Smooth muscle cell of the brain vasculature (primary cell): ENCODE results near the gene HSF2BP.
A peak's percentile ranks its signal among the peaks of the same experiment; 100 is the strongest.
"Not testable (repeated sequence)": the region's sequence is repeated elsewhere in the genome, so short reads cannot be mapped to it uniquely, and the experiment has no call there.

Experiments
- DNase-seq: peaks from one replicate; pipeline ENCODE4 v3.0.0-alpha.2; 2012; ENCODE audit warnings: low read depth, low spot score

The HSF2BP gene

GRCh38 chr21:43651926-43652325 lies 7.4 kb downstream of the HSF2BP start:
- not testable (repeated sequence) for DNase-seq

- DNase-seq: no peak
Measured at GRCh38 chr21:43648171-43648570, 11.1 kb downstream of the HSF2BP start.

DNA sequence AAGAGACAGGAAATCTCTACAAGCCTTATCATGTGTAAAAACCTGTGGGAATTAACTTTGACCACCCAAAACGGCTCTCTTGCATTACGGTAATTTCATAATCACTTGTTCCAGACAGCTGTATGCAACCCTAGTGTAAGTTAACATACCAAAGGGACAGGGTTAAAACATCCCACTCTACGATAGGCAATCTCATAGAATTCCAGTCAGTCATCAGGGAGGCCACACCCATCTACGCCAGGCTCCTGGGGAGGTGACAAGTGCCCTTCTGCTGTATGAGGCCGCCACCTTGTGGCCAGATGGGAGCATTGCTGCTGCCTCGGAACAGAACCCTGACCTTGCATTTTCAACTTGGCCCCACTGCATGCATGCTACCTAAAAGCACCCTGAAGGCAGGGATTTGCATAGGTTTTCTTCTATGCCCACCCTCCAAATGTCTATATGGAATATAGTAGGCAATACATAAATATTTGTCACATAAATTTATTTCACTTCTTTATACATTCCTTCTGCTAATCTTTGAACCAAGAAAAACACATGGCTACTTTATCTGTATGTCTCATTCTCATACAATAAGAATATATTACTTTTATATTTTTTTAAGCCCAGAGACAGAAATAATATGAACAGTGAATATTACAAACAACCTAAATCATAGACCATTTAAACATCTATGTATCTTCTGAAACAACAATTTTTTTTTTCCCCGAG lies 12.6 kb downstream of the HSF2BP start:
- DNase-seq: peak; percentile 74

DNA sequence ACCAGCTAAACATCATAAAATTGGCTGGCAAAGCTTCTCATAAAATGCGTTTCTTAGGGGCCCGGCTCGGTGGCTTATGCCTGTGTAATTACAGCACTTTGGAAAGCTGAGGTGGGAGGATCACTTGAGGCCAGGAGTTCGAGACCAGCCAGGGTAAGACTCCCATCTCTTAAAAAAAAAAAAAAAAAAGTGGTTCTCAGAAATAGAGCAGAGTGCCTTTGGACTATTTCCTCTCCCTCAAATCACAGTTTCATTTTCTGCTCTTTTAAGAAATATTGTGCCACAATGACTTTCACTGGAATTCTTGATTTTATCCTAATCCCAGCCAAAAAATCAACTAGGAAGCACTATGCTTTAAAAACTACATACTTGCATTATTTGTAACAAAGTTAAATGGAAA lies 13.3 kb downstream of the HSF2BP start:
- no peak for DNase-seq

GRCh38 chr21:43645136-43645891 lies 14.0 kb downstream of the HSF2BP start:
- peak; percentile 54 for DNase-seq

DNA sequence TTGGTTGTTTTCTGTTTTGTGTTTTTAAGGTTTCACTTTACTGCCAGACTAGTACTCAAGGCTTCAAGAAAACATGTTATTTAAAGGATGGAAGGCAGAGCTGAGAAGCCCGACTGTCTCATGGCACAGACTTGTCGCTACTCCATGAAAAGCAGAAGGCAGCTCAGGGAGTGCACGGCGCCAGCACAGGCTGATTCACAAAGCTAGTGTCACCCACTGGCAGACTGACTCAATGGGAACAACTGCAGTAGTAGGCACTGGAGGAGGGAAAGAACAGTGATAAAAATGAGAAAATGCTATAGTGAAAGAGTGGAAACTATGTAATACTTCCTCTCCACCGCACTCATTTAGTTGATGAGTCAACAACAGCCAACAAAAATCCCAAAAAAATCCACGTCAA lies 14.7 kb downstream of the HSF2BP start:
- DNase-seq: no peak

DNA sequence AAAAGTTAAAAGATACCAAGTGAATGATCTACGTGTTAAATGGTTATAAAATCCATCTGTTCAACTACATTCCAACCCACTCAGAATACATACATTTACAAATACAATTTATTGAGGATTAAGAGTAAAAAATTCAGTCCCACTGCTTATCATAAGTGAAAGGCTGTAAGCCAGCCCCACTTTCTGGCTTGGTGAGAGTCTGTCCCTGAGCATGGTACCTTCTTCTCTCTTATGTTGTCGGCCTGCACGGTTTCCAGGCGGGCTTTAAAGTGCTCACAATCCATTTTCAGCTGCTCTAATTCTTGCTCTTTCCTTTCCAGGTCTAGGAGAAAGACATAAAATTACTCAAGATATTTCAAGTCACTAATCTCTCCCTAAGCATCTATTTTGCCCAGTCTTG lies 15.2 kb downstream of the HSF2BP start:
- DNase-seq: no peak

DNA sequence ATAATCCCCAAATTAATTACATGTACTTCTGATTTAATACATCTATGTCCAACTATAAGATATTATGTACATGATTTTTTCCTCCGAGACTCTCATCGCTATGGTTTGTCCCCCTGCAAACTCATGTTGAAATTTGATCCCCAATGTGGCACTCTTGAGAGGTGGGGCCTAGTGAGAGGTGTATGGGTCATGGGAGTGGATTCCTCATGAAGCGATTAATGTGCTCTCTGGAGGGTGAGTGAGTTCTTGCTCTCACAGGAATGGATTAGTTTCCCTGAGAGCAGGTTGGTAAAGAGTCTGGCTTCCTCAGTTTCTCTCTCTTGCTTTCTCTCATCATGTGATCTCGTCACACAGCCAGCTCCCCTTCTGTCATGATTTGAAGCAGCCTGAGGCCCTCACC lies 16.1 kb downstream of the HSF2BP start:
- no peak for DNase-seq

GRCh38 chr21:43640400-43640799 lies 18.9 kb downstream of the HSF2BP start:
- DNase-seq: no peak

DNA sequence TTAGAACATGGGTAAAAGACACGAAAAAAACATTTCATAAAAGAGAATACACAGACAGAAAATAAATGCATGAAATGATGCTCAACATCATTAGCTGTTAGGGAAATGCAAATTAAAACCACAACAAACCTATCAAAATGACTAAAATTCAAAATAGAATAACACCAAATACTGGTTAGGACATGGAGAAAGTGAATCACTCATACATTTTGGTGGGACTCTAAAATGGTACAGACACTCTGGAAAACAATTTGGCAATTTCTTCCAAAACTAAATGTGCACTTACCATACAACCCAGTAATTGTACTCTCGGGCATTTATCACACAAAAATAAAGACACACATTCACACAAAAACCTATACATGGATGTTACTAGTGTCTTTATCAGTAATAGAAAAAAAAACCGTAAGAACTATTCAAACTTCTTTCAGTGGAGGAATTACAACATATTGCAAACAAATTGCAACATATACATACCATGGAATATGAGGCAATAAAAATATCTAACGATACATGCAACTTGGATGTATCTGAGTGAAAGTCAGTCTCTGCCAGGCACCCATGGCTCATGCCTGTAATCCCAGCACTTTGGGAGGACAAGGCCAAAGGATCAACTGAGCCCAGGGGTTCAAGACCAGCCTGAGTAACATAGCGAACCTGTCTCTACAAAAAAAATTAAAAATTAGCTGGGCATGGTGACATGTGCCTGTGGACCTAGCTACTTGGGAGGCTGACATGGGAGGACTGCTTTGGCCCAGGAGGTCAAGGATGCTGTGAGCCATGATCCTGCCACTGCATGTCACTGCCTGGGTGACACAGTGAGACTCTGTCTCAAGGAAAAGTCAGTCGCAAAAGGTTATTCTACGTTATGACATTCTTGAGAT lies 19.6 kb downstream of the HSF2BP start:
- DNase-seq: no peak

GRCh38 chr21:43637530-43638158 lies 21.6 kb downstream of the HSF2BP start:
- DNase-seq: no peak

DNA sequence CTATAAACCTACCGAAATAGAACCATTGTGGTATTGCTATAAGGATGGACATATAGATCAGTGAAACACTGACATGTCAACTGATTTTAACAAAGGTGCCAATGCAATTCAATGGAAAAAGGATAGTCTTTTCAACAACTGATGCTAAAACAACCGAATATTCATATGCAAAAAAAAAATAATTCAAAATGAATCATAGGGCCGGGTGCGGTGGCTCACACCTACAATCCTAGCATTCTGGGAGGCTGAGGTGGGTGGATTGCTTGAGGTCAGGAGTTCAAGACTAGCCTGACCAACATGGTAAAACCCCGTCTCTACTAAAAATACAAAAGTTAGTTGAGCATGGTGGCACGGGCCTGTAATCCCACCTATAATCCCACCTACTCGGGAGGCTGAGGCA lies 23.9 kb downstream of the HSF2BP start:
- no peak for DNase-seq

GRCh38 chr21:43634618-43635017 lies 24.7 kb downstream of the HSF2BP start:
- no peak for DNase-seq

GRCh38 chr21:43632373-43632905 lies 26.8 kb downstream of the HSF2BP start:
- no peak for DNase-seq

GRCh38 chr21:43631411-43632107 lies 27.7 kb downstream of the HSF2BP start:
- DNase-seq: no peak

DNA sequence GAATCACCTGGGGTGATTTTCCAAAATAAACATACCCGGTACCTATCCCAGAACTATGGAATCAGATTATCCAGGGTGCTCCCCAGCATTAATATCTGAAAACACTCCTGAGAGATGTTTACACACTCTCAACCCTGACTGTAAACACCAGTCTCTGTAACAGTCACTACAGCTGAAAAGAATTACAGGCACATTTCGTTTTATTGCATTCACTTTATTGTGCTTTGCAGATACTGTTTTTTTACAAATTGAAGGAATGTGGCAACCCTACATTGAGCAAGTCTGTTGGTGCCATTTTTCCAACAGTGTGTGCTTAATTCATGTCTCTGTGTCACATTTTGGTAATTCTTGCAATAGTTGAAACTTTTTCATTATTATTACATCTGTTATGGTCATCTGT lies 31.8 kb downstream of the HSF2BP start:
- no peak for DNase-seq

GRCh38 chr21:43626390-43626789 lies 32.9 kb downstream of the HSF2BP start:
- DNase-seq: no peak

GRCh38 chr21:43624339-43624738 lies 34.9 kb downstream of the HSF2BP start:
- no peak for DNase-seq

GRCh38 chr21:43623588-43623987 lies 35.7 kb downstream of the HSF2BP start:
- DNase-seq: no peak

DNA sequence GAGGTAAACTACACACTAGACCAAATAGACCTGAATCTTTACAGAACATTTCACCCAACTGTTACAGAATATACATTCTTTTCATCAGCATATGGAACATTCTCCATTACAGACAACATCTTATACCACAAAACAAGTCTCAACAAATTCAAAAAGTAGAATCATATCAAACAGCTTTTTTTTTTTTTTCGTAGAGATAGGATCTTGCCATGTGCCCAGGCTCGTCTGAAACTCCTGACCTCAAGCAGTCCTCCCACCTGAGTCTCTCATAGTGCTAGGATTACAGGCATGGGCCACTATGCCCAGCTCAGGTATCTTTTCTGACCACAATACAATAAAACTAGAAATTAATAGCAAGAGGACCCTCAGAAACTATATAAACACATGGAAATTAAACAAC lies 36.5 kb downstream of the HSF2BP start:
- DNase-seq: no peak

GRCh38 chr21:43619856-43620255 lies 39.4 kb downstream of the HSF2BP start:
- no peak for DNase-seq
